ENCODE data around the gene KANK4. TPM values are rescaled to one million over a fixed set of nuclear protein-coding genes. Genes with fewer than 3 reads are reported as not detected.
A peak's percentile ranks its signal among the peaks of the same experiment; 100 is the strongest.

The KANK4 gene
- total and polyA plus RNA-seq, 2 of the 8 experiments (the other 6 are each of a cell fraction or from before 2014, with no cell fraction given): 0.22 to 0.26 TPM

DNA sequence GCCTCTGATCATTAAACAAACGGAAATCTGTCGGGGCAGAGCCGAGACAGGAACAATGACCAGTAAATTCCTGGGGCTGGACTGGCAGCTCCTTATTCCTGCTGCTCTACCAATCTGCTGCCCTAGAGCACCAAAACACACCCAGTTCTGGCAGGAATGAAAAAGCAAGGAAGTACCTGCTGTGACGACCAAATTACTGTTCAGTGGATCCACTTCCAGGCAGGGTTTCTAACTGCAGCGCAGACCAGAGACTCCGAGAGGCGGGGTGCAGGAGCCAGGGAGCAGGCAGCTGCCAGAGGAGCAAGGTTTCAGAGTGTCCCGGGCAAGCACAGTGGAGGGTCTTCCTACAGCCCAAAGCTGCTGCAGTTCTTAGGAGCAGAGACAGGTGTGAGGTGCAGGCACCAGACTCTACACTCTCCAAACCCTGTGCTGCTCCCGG lies 32.4 kb downstream of the KANK4 start:
- no peak for FAIRE-seq
- H2BK120ac ChIP-seq (replicated peaks; ENCODE audit: low read depth, low read length): no peak overlapping the region
- TF ChIP-seq HDAC6 (IDR thresholded peaks at IDR 0.05; ENCODE audit: low read depth, low read length) (no peak), RNF2 (IDR thresholded peaks at IDR 0.05; ENCODE audit: borderline replicate concordance, low read depth, low read length, missing control alignments, poor library complexity, severe bottlenecking) (no peak), BRCA1 (IDR thresholded peaks at IDR 0.05; ENCODE audit: low read depth, low read length) (no peak), KDM4A (IDR thresholded peaks at IDR 0.05; ENCODE audit: low read depth, low read length, severe bottlenecking) (no peak), CREB1 (IDR thresholded peaks at IDR 0.05) (no peak), TAF1 (IDR thresholded peaks at IDR 0.05; ENCODE audit: low read depth, low read length) (no peak), SIX5 (IDR thresholded peaks at IDR 0.05; ENCODE audit: low read depth, low read length) (no peak)
- TF ChIP-seq, protein P1, sequence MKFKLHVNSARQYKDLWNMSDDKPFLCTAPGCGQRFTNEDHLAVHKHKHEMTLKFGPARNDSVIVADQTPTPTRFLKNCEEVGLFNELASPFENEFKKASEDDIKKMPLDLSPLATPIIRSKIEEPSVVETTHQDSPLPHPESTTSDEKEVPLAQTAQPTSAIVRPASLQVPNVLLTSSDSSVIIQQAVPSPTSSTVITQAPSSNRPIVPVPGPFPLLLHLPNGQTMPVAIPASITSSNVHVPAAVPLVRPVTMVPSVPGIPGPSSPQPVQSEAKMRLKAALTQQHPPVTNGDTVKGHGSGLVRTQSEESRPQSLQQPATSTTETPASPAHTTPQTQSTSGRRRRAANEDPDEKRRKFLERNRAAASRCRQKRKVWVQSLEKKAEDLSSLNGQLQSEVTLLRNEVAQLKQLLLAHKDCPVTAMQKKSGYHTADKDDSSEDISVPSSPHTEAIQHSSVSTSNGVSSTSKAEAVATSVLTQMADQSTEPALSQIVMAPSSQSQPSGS (IDR thresholded peaks at IDR 0.05; ENCODE audit: low read length): no peak

More for the DNA sequence above, 32.4 kb downstream of the KANK4 start:
- H2AK5ac ChIP-seq (ENCODE audit: low read depth, low read length): no peak overlapping the region
- H3K36me3 ChIP-seq (ENCODE audit: control insufficient read depth in 2 of 4, insufficient read depth in 4 of 4, low read length in 3 of 4): no peaks in the 10 kb centered on the region
- no peak overlapping the region for H3K18ac ChIP-seq (ENCODE audit: extremely low read depth, low read length)
- no peak overlapping the region for H3K9ac ChIP-seq (replicated peaks in 1 of 4; ENCODE audit: extremely low read depth in 1 of 4, low read depth in 3 of 4, low read length in 3 of 4)
- peaks cover 0 to 2% of the 10 kb centered on the region in 2 experiments for H4K20me1 ChIP-seq (replicated peaks in 1 of 2; ENCODE audit: control insufficient read depth in 1 of 2, insufficient read depth in 2 of 2, low read length in 2 of 2)
- no peak overlapping the region for H2BK20ac ChIP-seq (ENCODE audit: low read length)
- peak overlapping the region in 3 of 4 experiments; percentile 14 to 40 (median 27); a peak in 6 of 8 replicates for H3K4me3 ChIP-seq (ENCODE audit: extremely low read depth in 1 of 4, insufficient read depth in 2 of 4, low read depth in 3 of 4, low read length in 4 of 4)
- CTCF ChIA-PET (ENCODE audit: partially characterized antibody): interaction anchor here (1.0 to 2.5 kb wide), 7 partner anchors 12 to 116 kb away, joined by 3 to 12 read pairs (median 4); no protein-coding TSS in a partner anchor
- H2BK15ac ChIP-seq (ENCODE audit: low read length): no peak overlapping the region
- H4K5ac ChIP-seq (ENCODE audit: insufficient read length, low read depth, low read length): no peak overlapping the region
- H4K91ac ChIP-seq (replicated peaks; ENCODE audit: insufficient read length, low read length): no peak overlapping the region
- no peaks in the 10 kb centered on the region for H3K23me2 ChIP-seq (ENCODE audit: low read depth, low read length)
- H3K14ac ChIP-seq (ENCODE audit: insufficient read length): no peak overlapping the region
- WGBS, 2 experiments (ENCODE audit: extremely low coverage in 1 of 2, insufficient coverage in 1 of 2, insufficient read length in 1 of 2, insufficient replicate concordance in 2 of 2, low coverage in 1 of 2, low lambda C conversion rate in 2 of 2, missing lambda C conversion rate in 1 of 2): 9% methylated on average over 9 of the region's 9 CpGs; no CpG with 5 or more reads in 1 of the 2 experiments
- DNase-seq (ENCODE audit: low read depth in 1 of 2, low spot score in 2 of 2): peak; percentile 36 to 69
- H3K27ac ChIP-seq (ENCODE audit: low read depth, low read length): no peak overlapping the region
- H3K79me1 ChIP-seq (ENCODE audit: low read depth, low read length): no peaks in the 10 kb centered on the region
- H4K8ac ChIP-seq (ENCODE audit: extremely low read depth, insufficient read depth, low read length): no peak overlapping the region
- peak overlapping the region; percentile 61 to 63 for H3K4me2 ChIP-seq (ENCODE audit: insufficient read depth in 1 of 2, low read depth in 2 of 2, low read length in 2 of 2)
- H2AFZ ChIP-seq (ENCODE audit: low read length): no peak overlapping the region
- peaks cover 12 to 60% (median 45%) of the 10 kb centered on the region in 4 experiments for H3K27me3 ChIP-seq (replicated peaks in 1 of 4; ENCODE audit: control insufficient read depth in 3 of 4, extremely low read depth in 1 of 4, insufficient read depth in 3 of 4, low read length in 3 of 4)
- no peak overlapping the region for H3K4ac ChIP-seq (replicated peaks; ENCODE audit: insufficient read length, low read depth, low read length)
- H3K4me1 ChIP-seq (replicated peaks in 1 of 4; ENCODE audit: control insufficient read depth in 3 of 4, insufficient read depth in 4 of 4, low read length in 3 of 4): peaks cover 10 to 20% (median 15%) of the 10 kb centered on the region in 4 experiments
- H2BK5ac ChIP-seq (ENCODE audit: low read depth, low read length): no peak overlapping the region
- H3K79me2 ChIP-seq (ENCODE audit: control insufficient read depth in 1 of 2, insufficient read depth in 2 of 2, low read length in 2 of 2): no peaks in the 10 kb centered on the region
- H2BK12ac ChIP-seq (ENCODE audit: low read depth, low read length): no peak overlapping the region
- no peak overlapping the region for H3K56ac ChIP-seq (replicated peaks; ENCODE audit: insufficient read length, low read depth, low read length)
- POLR2A ChIA-PET (ENCODE audit: partially characterized antibody): interaction anchor here (0.9 to 1.6 kb wide), 4 partner anchors 12 to 150 kb away, joined by 3 to 8 read pairs (median 4); partner anchors contain the start of gene USP1
- H3K23ac ChIP-seq (ENCODE audit: insufficient read length): no peak overlapping the region
- H3K9me3 ChIP-seq (ENCODE audit: insufficient read depth in 2 of 2, low read depth in 1 of 2, low read length in 1 of 2): no peaks in the 10 kb centered on the region

All from H1 (cell line).